K562 (cell line): ENCODE results near the gene RPTOR.

ENCODE experiments used
- BHLHE40 ChIP-seq: IDR thresholded peaks from 2 replicates; pipeline ENCODE4 v1.6.1; 2011; ENCODE audit warnings: low read length, improper control_type of control experiment
- CEBPB ChIP-seq: fragments of 450-650 bp; IDR thresholded peaks from 2 replicates; pipeline ENCODE4 v1.6.1; 2016; ENCODE audit warnings: missing genetic modification characterization, missing compliant biosample characterization
- EZH2 ChIP-seq: IDR thresholded peaks from 2 replicates; pipeline ENCODE4 v1.6.1; 2012; ENCODE audit warnings: low read depth, mild to moderate bottlenecking, inconsistent platforms, low read length, borderline replicate concordance
- SIN3A ChIP-seq, 2 experiments: fragments of 150-350 bp in 1 of 2; IDR thresholded peaks; 2 replicates each; pipeline ENCODE4 v1.6.1; 2011 to 2016; ENCODE audit warnings: borderline replicate concordance in 2 of 2, low read depth in 2 of 2, low read length in 2 of 2, mild to moderate bottlenecking in 2 of 2, moderate library complexity in 2 of 2; ENCODE audit not compliant: control insufficient read depth in 1 of 2
- SMARCA4 ChIP-seq: fragments of 450-650 bp; IDR thresholded peaks from 2 replicates; pipeline ENCODE4 v1.6.1; 2016
- ZEB2 ChIP-seq: fragments of 450-650 bp; IDR thresholded peaks from 2 replicates; pipeline ENCODE4 v1.6.1; 2016
- TF ChIP-seq, protein P1 (sequence below), 2 experiments: fragments of 450-650 bp in 1 of 2; sonication (generic) in 1 of 2; formaldehyde crosslinking in 1 of 2; IDR thresholded peaks; 2 replicates each; pipeline versions ENCODE4 v1.7.1 to v1.9.0; 2016 to 2022; ENCODE audit warnings: inconsistent platforms in 1 of 2, mild to moderate bottlenecking in 1 of 2, missing genetic modification reagents in 1 of 2
- TF ChIP-seq, protein P2 (sequence below): fragments of 450-650 bp; IDR thresholded peaks from 2 replicates; pipeline ENCODE4 v1.7.1; 2018; ENCODE audit warnings: mild to moderate bottlenecking, low read depth; ENCODE audit not compliant: partially characterized antibody

DNA sequence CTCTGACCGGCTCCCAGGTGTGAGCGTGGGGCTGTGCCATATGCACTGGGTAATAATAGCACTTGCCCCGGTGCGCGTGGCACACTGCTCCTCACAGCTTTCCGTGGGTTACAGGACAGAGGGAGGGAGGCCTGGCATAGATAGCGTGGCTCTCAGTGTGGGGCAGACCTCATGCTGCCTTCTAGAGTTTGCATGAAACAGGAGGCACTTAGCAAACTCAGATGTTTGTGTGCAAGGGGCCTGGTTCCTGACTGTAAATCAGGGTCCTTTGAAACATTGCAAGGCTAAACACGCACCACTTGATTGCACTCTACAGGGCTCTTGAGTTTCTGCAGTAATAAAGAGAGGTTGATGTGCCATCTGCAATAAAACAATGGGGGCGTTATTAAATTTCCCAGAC is 101.7 kb downstream of the RPTOR start:
- TF ChIP-seq, protein P1, sequence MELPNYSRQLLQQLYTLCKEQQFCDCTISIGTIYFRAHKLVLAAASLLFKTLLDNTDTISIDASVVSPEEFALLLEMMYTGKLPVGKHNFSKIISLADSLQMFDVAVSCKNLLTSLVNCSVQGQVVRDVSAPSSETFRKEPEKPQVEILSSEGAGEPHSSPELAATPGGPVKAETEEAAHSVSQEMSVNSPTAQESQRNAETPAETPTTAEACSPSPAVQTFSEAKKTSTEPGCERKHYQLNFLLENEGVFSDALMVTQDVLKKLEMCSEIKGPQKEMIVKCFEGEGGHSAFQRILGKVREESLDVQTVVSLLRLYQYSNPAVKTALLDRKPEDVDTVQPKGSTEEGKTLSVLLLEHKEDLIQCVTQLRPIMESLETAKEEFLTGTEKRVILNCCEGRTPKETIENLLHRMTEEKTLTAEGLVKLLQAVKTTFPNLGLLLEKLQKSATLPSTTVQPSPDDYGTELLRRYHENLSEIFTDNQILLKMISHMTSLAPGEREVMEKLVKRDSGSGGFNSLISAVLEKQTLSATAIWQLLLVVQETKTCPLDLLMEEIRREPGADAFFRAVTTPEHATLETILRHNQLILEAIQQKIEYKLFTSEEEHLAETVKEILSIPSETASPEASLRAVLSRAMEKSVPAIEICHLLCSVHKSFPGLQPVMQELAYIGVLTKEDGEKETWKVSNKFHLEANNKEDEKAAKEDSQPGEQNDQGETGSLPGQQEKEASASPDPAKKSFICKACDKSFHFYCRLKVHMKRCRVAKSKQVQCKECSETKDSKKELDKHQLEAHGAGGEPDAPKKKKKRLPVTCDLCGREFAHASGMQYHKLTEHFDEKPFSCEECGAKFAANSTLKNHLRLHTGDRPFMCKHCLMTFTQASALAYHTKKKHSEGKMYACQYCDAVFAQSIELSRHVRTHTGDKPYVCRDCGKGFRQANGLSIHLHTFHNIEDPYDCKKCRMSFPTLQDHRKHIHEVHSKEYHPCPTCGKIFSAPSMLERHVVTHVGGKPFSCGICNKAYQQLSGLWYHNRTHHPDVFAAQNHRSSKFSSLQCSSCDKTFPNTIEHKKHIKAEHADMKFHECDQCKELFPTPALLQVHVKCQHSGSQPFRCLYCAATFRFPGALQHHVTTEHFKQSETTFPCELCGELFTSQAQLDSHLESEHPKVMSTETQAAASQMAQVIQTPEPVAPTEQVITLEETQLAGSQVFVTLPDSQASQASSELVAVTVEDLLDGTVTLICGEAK (IDR thresholded peaks at IDR 0.05): no peak
- TF ChIP-seq, protein P1 (CRISPR knock-in tag; IDR thresholded peaks at IDR 0.05): no peak
- no peak for TF ChIP-seq SMARCA4
- TF ChIP-seq EZH2: no peak
- no peak for TF ChIP-seq CEBPB
- TF ChIP-seq, protein P2, sequence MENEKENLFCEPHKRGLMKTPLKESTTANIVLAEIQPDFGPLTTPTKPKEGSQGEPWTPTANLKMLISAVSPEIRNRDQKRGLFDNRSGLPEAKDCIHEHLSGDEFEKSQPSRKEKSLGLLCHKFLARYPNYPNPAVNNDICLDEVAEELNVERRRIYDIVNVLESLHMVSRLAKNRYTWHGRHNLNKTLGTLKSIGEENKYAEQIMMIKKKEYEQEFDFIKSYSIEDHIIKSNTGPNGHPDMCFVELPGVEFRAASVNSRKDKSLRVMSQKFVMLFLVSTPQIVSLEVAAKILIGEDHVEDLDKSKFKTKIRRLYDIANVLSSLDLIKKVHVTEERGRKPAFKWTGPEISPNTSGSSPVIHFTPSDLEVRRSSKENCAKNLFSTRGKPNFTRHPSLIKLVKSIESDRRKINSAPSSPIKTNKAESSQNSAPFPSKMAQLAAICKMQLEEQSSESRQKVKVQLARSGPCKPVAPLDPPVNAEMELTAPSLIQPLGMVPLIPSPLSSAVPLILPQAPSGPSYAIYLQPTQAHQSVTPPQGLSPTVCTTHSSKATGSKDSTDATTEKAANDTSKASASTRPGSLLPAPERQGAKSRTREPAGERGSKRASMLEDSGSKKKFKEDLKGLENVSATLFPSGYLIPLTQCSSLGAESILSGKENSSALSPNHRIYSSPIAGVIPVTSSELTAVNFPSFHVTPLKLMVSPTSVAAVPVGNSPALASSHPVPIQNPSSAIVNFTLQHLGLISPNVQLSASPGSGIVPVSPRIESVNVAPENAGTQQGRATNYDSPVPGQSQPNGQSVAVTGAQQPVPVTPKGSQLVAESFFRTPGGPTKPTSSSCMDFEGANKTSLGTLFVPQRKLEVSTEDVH: no peak
- TF ChIP-seq BHLHE40: no peak
- no peak for TF ChIP-seq ZEB2
- TF ChIP-seq SIN3A (IDR thresholded peaks at IDR 0.05; ENCODE audit: borderline replicate concordance in 2 of 2, control insufficient read depth in 1 of 2, low read depth in 2 of 2, low read length in 2 of 2): no peak
